ENCODE measurements around the gene SREBF1. TPM values are rescaled to one million over a fixed set of nuclear protein-coding genes. Genes with fewer than 3 reads are reported as not detected.

Gene SREBF1
- total RNA-seq, 6 experiments from 2014 or later: 63.8 to 246 (median 173) TPM

- H3K9me3 ChIP-seq: no peaks in the 10 kb centered on the region
- peaks cover 0 to 9% (median 0%) of the 10 kb centered on the region in 4 donors for H3K36me3 ChIP-seq
- TF ChIP-seq POLR2A (IDR thresholded peaks at IDR 0.05) (no peak), CTCF (IDR thresholded peaks at IDR 0.05) (no peak)
- H3K27me3 ChIP-seq: no peaks in the 10 kb centered on the region
- DNase-seq (peak in 1 of 3 donors; percentile 76), ATAC-seq (peak in 3 of 4 donors; percentile 1 to 17 (median 9))
- no peak overlapping the region for H3K4me3 ChIP-seq
- peak overlapping the region in 1 of 3 donors; percentile 38 for H3K27ac ChIP-seq
- no CpG with 5 or more reads among the region's 5 CpGs for WGBS (ENCODE audit: insufficient coverage, low coverage, low lambda C conversion rate, missing lambda C conversion rate)
- H3K4me1 ChIP-seq: peaks cover 0 to 46% (median 9%) of the 10 kb centered on the region in 4 donors
- intact Hi-C loops (cut with DNase I): no loop called here
These were observed 29.3 kb downstream of the SREBF1 start for GRCh38 chr17:17807440-17807839.

GRCh38 chr17:17806611-17807274 lies 30.0 kb downstream of the SREBF1 start:
- Histone ChIP-seq H3K4me1 (peaks cover 0 to 39% (median 5%) of the 10 kb centered on the region in 4 donors), H3K27me3 (no peaks in the 10 kb centered on the region), H3K4me3 (no peak overlapping the region), H3K36me3 (peaks cover 0 to 2% (median 0%) of the 10 kb centered on the region in 4 donors), H3K27ac (no peak overlapping the region), H3K9me3 (no peaks in the 10 kb centered on the region)
- ATAC-seq (peak; percentile 53 to 82 (median 72)), DNase-seq (peak in 2 of 3 donors; percentile 90 to 94)
- no peak for TF ChIP-seq POLR2A (IDR thresholded peaks at IDR 0.05)
- no peak for TF ChIP-seq CTCF (IDR thresholded peaks at IDR 0.05)
- intact Hi-C loops (cut with DNase I): no loop called here
- WGBS (ENCODE audit: insufficient coverage, low coverage, low lambda C conversion rate, missing lambda C conversion rate): 35% methylated on average over 7 of the region's 17 CpGs

DNA sequence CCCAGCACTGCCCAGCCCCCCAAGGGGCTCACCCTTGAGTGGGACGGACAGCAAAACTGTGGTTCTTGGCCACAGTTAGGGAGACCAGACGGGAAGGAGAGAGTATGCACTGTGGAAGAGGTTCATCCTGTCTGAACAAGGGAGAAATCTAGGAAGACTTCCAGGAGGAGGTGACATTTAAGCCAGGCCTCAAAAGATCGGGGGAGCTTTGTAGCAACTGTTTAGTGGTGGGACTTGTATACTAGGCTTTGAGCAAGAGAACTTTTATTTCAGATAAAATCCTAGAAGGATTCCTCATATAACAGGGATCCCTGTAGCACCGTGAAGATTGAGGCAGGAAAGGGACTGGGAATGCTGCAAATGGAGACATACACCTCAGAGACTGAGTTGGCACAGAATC lies 30.8 kb downstream of the SREBF1 start:
- WGBS (ENCODE audit: insufficient coverage, low coverage, low lambda C conversion rate, missing lambda C conversion rate): 86% methylated on average over 4 of the region's 4 CpGs
- no peaks in the 10 kb centered on the region for H3K36me3 ChIP-seq

DNA sequence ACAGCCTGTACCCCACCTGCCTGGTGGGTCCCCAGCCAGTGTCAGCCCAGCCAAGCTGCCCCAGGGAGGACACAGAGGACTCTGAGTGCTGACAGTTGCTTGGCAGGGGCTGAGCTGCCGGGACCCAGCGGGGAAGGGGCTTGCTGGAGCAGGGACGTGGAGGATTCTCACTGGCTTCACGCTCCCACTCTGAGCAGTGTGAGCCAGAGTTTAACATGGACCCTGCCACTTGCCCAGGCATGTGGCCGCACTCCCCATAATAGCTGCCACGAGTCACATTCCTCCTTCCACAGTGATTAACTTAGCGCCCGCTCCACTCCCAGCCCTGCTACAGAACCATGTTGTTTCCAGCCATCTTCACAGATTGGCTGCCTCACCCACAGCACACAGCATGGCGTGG lies 31.2 kb downstream of the SREBF1 start:
- WGBS (ENCODE audit: insufficient coverage, low coverage, low lambda C conversion rate, missing lambda C conversion rate): 100% methylated on average over 1 of the region's 9 CpGs
- H3K9me3 ChIP-seq: no peaks in the 10 kb centered on the region
- no peak overlapping the region for H3K27ac ChIP-seq
- ATAC-seq: no peak
- H3K4me1 ChIP-seq: peaks cover 0 to 28% (median 3%) of the 10 kb centered on the region in 4 donors
- H3K27me3 ChIP-seq: no peaks in the 10 kb centered on the region
- DNase-seq: no peak
- no peak overlapping the region for H3K4me3 ChIP-seq
- TF ChIP-seq POLR2A (IDR thresholded peaks at IDR 0.05) (no peak), CTCF (IDR thresholded peaks at IDR 0.05) (no peak)
- H3K36me3 ChIP-seq: no peaks in the 10 kb centered on the region
- intact Hi-C loops (cut with DNase I): no loop called here

More for the DNA sequence above, 30.8 kb downstream of the SREBF1 start:
- DNase-seq (no peak), ATAC-seq (no peak)
- no peaks in the 10 kb centered on the region for H3K27me3 ChIP-seq
- peaks cover 0 to 32% (median 3%) of the 10 kb centered on the region in 4 donors for H3K4me1 ChIP-seq
- no peaks in the 10 kb centered on the region for H3K9me3 ChIP-seq
- H3K27ac ChIP-seq: no peak overlapping the region
- TF ChIP-seq POLR2A (IDR thresholded peaks at IDR 0.05) (no peak), CTCF (IDR thresholded peaks at IDR 0.05) (no peak)
- intact Hi-C loops (cut with DNase I): no loop called here
- H3K4me3 ChIP-seq: no peak overlapping the region
